BLaER1 (cell line): Measurements from ENCODE around the gene TMEM247.

Experiments
- H3K27ac ChIP-seq: shearing (Covaris generic); formaldehyde crosslinking; 2 replicates; pipeline ENCODE4 v1.8.1; 2022
- H3K27me3 ChIP-seq: shearing (Covaris generic); formaldehyde crosslinking; 2 replicates; pipeline ENCODE4 v1.8.1; 2022
- H3K36me3 ChIP-seq: shearing (Covaris generic); formaldehyde crosslinking; 2 replicates; pipeline ENCODE4 v1.8.1; 2022
- H3K4me1 ChIP-seq: shearing (Covaris generic); formaldehyde crosslinking; 2 replicates; pipeline ENCODE4 v1.8.1; 2022
- H3K4me2 ChIP-seq: shearing (Covaris generic); formaldehyde crosslinking; 2 replicates; pipeline ENCODE4 v1.8.1; 2022
- H3K4me3 ChIP-seq: shearing (Covaris generic); formaldehyde crosslinking; 2 replicates; pipeline ENCODE4 v1.8.1; 2022
- H3K9ac ChIP-seq: shearing (Covaris generic); formaldehyde crosslinking; 2 replicates; pipeline ENCODE4 v1.8.1; 2022
- H3K9me3 ChIP-seq: shearing (Covaris generic); formaldehyde crosslinking; 2 replicates; pipeline ENCODE4 v1.8.1; 2022
- H4K20me1 ChIP-seq: shearing (Covaris generic); formaldehyde crosslinking; 2 replicates; pipeline ENCODE4 v1.8.1; 2022
- Cebpa-rat ChIP-seq: shearing (Covaris generic); IDR thresholded peaks from 2 replicates; pipeline ENCODE4 v1.8.1; 2022

Gene TMEM247

DNA sequence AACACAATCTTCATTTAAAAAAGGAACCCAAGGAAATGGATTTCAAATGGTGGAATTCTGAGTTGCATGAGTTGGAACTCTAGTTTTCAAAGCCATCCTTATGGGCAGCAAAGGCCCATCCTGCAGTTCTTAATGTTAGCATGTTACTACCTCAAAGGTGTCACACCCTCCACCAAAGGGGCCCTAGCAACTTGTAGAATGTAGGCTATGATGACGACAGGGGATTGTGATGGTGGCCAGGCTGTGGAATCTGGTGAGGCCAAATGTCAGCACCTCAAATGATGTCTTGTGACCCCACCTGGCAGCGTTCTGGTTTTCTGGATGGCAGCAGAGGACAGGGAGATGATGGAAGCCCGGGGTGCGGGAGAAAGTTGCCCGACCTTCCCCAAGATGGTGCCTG is at the start of gene TMEM247:
Gene TMEM247 (plus strand): TSS at position 301 of the 400 bp plus-strand sequence.
- H3K4me3 ChIP-seq, result no peak within 1 kb of the TSS
- H3K27me3 ChIP-seq, result no peaks in the 10 kb centered on the region
- H4K20me1 ChIP-seq, result no peaks in the 10 kb centered on the region
- H3K27ac ChIP-seq, result no peak within 1 kb of the TSS
- H3K4me1 ChIP-seq, result no peaks in the 10 kb centered on the region
- no peak within 1 kb of the TSS for H3K4me2 ChIP-seq
- no peak within 1 kb of the TSS for H3K9ac ChIP-seq
- TF ChIP-seq Cebpa-rat, result no peak
- peaks cover 14% of the 10 kb centered on the region; the same call in 1 of the 2 replicates for H3K9me3 ChIP-seq
- H3K36me3 ChIP-seq, result no peaks in the 10 kb centered on the region

DNA sequence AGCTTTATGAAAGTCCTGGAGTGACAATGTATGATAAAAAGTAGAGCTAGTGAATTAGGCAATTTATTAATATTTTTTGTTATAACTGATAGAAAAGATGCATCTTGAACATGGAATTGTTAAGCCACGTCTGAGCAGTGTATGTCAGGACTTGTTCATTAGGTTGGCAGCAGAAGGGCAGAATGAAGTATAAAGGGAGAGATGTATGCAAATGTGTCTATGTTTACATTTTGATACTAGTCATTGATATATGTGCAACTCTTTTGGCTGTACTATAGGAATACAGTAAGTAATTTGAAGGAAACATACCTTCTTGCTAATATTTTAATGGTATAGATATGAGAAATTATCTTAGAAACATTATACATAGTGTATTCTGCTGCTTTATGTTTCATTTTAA is 49.0 kb upstream of the TMEM247 start:
- Histone ChIP-seq H3K27me3 (no peaks in the 10 kb centered on the region), H3K36me3 (no peaks in the 10 kb centered on the region), H3K4me1 (no peaks in the 10 kb centered on the region), H3K27ac (no peak overlapping the region), H3K4me2 (no peak overlapping the region), H4K20me1 (no peaks in the 10 kb centered on the region), H3K9me3 (peaks cover 10% of the 10 kb centered on the region), H3K9ac (no peak overlapping the region), H3K4me3 (no peak overlapping the region)
- TF ChIP-seq Cebpa-rat, result no peak

DNA sequence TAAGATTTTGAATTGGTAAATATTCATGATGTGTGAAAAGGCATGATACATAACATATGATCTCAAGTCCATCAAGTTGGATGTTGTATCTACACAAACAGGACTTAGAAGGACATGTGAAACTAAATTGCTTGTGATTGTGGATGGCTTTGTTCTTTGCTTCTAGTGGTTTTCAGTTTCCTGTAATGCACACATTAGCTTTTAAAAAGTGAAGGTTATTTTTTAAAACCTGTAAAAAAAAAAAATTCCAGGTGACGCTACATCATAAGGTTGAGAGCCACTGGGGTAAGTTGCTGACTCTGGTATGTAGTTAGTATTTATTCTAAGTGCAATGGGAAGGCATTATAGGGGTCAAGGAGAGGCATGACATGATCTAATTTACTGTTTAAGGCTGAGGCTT is 48.4 kb upstream of the TMEM247 start:
- Histone ChIP-seq H3K4me1 (no peaks in the 10 kb centered on the region), H4K20me1 (no peaks in the 10 kb centered on the region), H3K9ac (no peak overlapping the region), H3K4me2 (no peak overlapping the region), H3K36me3 (no peaks in the 10 kb centered on the region), H3K9me3 (peaks cover 10% of the 10 kb centered on the region), H3K27me3 (no peaks in the 10 kb centered on the region), H3K27ac (no peak overlapping the region), H3K4me3 (no peak overlapping the region)
- TF ChIP-seq Cebpa-rat, result no peak

DNA sequence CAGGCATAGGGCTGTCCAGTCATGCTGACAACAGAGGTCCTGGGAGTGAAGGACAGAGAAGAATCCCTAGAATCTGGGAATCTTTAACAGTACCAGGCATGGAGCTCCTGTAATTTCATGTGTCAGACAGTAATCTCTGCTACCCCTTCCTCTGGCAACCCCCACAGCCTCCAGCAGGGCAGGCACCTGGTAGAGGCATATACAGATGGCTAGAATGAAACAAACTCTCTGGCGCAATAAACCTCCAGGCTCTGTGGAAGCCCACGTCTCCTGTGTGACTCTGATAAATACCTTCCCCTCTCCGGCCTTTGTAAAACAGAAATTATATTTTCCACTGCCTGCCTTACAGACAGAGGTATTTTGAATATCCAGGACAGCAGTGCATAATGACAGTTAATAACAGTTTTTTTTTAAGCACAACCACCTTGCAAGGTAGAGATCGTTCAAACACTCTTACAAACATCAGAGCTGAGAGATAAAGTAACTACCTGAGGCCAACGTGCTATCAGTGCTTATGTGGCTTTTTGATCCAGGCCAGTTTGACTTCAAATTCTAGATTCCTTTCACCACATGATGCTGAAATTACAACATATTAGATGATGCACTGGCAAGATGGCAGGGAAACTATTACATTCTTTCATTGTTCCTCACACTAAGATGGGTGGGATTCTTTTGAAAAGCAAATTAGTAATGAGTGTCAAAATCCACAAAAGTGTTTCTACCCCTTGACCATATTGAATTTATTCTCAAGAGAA is 47.7 kb upstream of the TMEM247 start:
- Histone ChIP-seq H3K4me3 (no peak overlapping the region), H3K9me3 (peaks cover 10% of the 10 kb centered on the region), H3K4me2 (no peak overlapping the region), H3K9ac (no peak overlapping the region), H3K27ac (no peak overlapping the region), H3K4me1 (no peaks in the 10 kb centered on the region), H4K20me1 (no peaks in the 10 kb centered on the region), H3K36me3 (no peaks in the 10 kb centered on the region), H3K27me3 (no peaks in the 10 kb centered on the region)
- TF ChIP-seq Cebpa-rat, result no peak

DNA sequence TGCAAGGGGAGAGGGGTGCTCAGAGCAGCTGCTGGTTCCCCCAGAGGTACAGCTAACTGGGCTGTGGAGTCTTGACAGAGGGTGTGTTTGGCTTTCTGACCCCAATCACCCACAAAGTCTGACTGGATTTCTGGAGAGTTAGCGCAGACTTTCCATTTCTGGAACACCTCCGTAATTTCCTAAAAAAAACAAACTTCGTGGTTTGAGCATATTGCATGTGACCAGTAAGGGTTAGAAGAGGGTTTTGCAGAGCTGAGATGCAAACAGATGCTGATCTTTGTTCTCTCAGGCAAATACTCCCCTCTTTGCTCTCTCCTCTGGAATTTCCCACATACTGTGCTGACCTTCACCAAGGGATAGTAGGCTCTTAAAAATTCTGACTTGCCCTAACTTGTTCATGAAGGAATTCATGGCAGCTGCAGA is 44.5 kb upstream of the TMEM247 start:
- Histone ChIP-seq H3K4me1 (peaks cover 6% of the 10 kb centered on the region; the same call in 1 of the 2 replicates), H3K9ac (no peak overlapping the region), H3K36me3 (no peaks in the 10 kb centered on the region), H3K4me2 (no peak overlapping the region), H3K27ac (no peak overlapping the region), H4K20me1 (no peaks in the 10 kb centered on the region), H3K4me3 (no peak overlapping the region), H3K9me3 (no peaks in the 10 kb centered on the region), H3K27me3 (no peaks in the 10 kb centered on the region)
- no peak for TF ChIP-seq Cebpa-rat

DNA sequence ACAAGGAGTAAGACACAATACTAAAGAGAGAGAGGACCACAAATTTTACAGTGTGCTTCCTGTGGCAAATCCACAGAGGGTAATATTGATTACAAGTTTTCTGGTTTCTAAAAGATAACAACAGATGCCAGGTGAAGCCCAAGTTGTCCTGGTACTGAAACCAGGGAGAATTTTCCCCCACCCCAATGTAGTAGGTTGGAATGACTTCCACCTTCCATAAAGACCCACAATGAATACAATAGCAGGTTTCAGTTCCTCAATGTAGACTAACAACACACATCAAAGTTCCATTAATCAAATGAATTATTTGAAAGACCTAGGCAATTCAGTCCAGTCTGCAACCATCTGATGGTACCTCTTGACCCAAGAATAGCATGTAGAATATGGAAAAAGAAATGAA is 44.0 kb upstream of the TMEM247 start:
- TF ChIP-seq Cebpa-rat, result no peak
- Histone ChIP-seq H3K36me3 (no peaks in the 10 kb centered on the region), H3K9ac (no peak overlapping the region), H3K9me3 (no peaks in the 10 kb centered on the region), H3K4me1 (peaks cover 6% of the 10 kb centered on the region; the same call in 1 of the 2 replicates), H4K20me1 (no peaks in the 10 kb centered on the region), H3K27me3 (no peaks in the 10 kb centered on the region), H3K27ac (no peak overlapping the region), H3K4me3 (no peak overlapping the region), H3K4me2 (no peak overlapping the region)

DNA sequence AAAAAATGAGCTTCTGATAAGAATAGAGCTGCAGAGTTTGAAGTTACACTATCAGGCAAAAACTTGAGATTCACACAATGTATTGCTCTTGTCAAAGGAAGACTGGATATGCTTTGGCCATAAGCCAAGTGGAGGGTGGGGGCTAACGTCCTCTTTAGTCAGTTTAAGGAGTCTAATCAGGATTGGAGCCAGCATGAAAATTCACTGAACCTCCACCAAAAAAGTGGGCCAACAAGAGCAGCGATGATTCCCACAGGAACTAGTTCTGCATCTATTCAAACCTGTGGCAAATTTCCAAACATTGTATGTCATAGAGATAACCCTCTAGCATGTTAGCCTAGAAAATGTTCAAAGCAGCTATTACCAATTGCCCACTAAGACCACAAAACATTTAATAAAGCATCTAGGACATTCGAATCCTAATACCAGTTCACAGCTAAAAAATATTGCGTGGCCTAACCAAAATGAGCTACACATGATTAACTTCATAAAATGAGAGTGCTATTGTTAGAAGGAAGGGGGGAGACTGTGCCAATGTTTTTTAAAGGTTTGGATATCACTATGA is 43.5 kb upstream of the TMEM247 start:
- Histone ChIP-seq H3K4me1 (peaks cover 6% of the 10 kb centered on the region; the same call in 1 of the 2 replicates), H3K27me3 (no peaks in the 10 kb centered on the region), H3K36me3 (no peaks in the 10 kb centered on the region), H4K20me1 (no peaks in the 10 kb centered on the region), H3K9ac (no peak overlapping the region), H3K9me3 (no peaks in the 10 kb centered on the region), H3K4me3 (no peak overlapping the region), H3K4me2 (no peak overlapping the region), H3K27ac (no peak overlapping the region)
- TF ChIP-seq Cebpa-rat, result no peak

DNA sequence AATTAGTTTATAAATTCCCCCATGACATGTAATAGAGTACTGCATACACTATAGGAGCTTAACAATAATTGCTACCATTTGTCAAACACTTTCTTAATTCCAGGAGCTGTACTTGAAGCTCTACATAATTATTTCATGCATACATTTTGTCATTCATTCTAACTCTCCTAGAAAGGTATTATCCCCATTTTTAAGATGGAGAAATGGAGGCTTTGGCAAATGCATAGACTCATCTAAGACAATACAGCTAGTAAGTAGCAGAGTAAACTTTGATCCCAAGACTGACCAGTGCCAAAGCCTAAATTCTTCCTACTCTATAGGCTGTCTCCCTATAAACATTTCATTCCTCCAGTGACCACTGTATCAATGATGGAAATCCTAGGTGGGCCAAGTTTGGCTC is 42.6 kb upstream of the TMEM247 start:
- Histone ChIP-seq H3K36me3 (no peaks in the 10 kb centered on the region), H3K9me3 (no peaks in the 10 kb centered on the region), H3K27ac (no peak overlapping the region), H3K9ac (no peak overlapping the region), H3K27me3 (no peaks in the 10 kb centered on the region), H4K20me1 (no peaks in the 10 kb centered on the region), H3K4me3 (no peak overlapping the region), H3K4me2 (no peak overlapping the region), H3K4me1 (peaks cover 6% of the 10 kb centered on the region; the same call in 1 of the 2 replicates)
- no peak for TF ChIP-seq Cebpa-rat

DNA sequence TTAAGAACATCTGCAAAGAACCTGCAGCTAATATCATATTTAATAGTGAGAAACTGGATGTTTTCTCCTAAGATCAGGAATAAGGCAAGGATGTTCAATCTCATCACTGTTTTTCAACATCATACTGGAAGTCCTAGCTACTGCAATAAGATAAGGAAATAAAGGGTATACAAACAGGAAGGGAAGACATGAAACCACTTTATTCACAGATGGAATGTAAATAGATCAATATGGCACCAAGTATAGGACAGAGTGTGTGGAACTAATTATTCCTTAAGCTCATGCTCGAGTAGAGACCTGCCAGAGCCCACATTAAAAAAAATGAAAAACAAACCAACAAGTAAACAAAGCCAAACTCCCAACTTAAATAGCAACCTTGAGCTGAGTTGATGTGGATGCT is 41.3 kb upstream of the TMEM247 start:
- TF ChIP-seq Cebpa-rat, result no peak
- H3K27me3 ChIP-seq, result no peaks in the 10 kb centered on the region
- H3K36me3 ChIP-seq, result no peaks in the 10 kb centered on the region
- H3K9ac ChIP-seq, result no peak overlapping the region
- no peaks in the 10 kb centered on the region for H3K9me3 ChIP-seq
- H3K4me2 ChIP-seq, result no peak overlapping the region
- peaks cover 6% of the 10 kb centered on the region; the same call in 1 of the 2 replicates for H3K4me1 ChIP-seq
- H3K4me3 ChIP-seq, result no peak overlapping the region
- no peaks in the 10 kb centered on the region for H4K20me1 ChIP-seq
- no peak overlapping the region for H3K27ac ChIP-seq

DNA sequence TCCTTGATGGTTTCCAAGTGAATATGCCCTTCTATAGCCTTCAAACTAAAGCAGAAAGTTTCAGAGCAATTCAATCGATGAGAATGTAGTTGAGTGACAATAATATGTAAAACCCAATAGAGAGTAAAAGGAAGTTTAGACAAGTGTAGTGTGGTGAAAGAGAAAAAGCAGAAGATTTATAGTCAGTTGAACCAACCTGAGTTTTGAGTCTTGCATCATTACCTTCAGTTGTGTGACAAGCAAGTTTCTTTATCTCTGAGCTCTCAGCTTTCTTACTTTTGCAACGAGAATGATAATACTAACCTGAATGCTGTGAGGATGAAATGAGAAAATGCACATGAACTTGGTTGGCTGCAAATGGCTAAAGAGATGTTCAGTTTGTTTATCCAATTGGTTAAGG is 40.6 kb upstream of the TMEM247 start:
- Histone ChIP-seq H3K27ac (no peak overlapping the region), H4K20me1 (no peaks in the 10 kb centered on the region), H3K36me3 (no peaks in the 10 kb centered on the region), H3K9ac (no peak overlapping the region), H3K9me3 (no peaks in the 10 kb centered on the region), H3K4me3 (no peak overlapping the region), H3K27me3 (no peaks in the 10 kb centered on the region), H3K4me2 (no peak overlapping the region), H3K4me1 (peaks cover 6% of the 10 kb centered on the region; the same call in 1 of the 2 replicates)
- TF ChIP-seq Cebpa-rat, result no peak
